Uterus (tissue), 2 donors: ENCODE results near the gene LNPK.
"Not testable (repeated sequence)": the region's sequence is repeated elsewhere in the genome, so short reads cannot be mapped to it uniquely, and the experiment has no call there.

ENCODE experiments used
- CTCF ChIP-seq, 4 experiments: fragments of 200-600 bp in 2 of 4; fragments of 450-650 bp in 2 of 4; sonication (generic) in 2 of 4; IDR thresholded peaks; one replicate each; pipeline ENCODE4 v1.5.1; 2016 to 2019; ENCODE audit warnings: antibody characterized with exemption in 4 of 4, mild to moderate bottlenecking in 2 of 4, moderate library complexity in 1 of 4
- POLR2A ChIP-seq, 2 donors: fragments of 450-650 bp; IDR thresholded peaks; one replicate each; pipeline ENCODE4 v1.6.1; 2016; ENCODE audit warnings: antibody characterized with exemption in 2 of 2, mild to moderate bottlenecking in 1 of 2, moderate library complexity in 1 of 2

- TF ChIP-seq CTCF, POLR2A (IDR thresholded peaks at IDR 0.05): not testable (repeated sequence)
These were observed 88.8 kb downstream of the LNPK start for GRCh38 chr2:175913267-175913666.
